HG03469 (cell line): ENCODE measurements around the gene NR2F1-AS1.

Source experiments
- ATAC-seq: cut with Tn5 transposase; IDR thresholded peaks from one replicate; pipeline ENCODE4 v1.9.1; 2021; ENCODE audit warnings: mild to moderate bottlenecking, moderate library complexity, moderate number of reproducible peaks; ENCODE audit not compliant: unreplicated experiment

NR2F1-AS1 gene

DNA sequence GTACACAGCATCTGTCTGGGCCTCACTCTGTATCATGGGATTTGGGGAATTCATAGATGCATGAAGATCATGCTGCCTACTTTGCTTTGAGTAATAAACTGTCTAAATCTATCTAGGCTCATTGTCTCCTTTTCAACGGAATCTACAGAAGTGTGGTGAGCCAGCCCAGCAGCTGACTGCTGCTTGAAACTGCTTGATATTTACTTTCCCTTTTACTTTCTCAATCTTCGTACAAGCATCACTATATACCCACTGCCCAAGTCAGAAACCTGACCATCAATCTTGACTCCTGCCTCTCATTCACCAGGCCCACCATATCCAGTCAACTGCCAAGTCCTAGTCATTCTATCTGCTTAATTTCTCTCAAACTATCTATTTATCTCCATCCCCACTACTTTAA, 142.9 kb downstream of the NR2F1-AS1 start:
- ATAC-seq = no peak

DNA sequence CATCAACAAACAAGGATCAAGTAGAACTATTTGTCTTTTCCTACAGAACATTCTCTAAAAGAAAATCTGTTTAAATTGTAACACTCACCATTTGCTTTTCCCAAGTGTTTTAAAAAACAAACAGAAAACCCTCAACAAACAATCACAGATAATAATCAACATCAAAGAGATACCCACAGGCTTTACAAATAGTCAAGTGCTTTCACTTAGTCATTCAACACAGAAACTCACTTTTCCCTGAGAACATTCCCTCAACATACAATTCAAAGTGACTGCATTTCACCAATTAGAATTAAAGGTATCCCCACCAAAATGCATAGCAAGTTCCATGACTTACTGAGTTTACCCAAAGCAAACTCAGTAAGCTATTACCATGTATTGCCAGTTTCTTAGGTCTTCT, 144.9 kb downstream of the NR2F1-AS1 start:
- no peak for ATAC-seq

DNA sequence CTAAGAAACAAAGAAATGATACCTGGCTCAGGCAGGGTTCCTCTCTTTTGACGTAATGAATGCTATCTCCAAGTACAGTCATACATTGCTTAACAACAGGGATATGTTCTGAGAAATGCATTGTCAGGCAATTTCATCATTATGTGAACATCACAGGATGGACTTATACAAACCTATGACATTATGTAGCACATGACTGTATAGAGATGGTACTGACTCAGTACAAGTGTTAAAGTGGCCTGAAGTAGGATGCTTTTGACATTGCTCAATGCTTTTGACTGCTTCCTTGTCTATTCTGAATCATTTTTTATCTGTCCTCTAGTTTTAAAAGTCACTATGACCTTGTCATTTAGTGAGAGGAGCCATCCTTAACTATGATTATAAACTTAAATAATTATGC, 147.6 kb downstream of the NR2F1-AS1 start:
- ATAC-seq = no peak

DNA sequence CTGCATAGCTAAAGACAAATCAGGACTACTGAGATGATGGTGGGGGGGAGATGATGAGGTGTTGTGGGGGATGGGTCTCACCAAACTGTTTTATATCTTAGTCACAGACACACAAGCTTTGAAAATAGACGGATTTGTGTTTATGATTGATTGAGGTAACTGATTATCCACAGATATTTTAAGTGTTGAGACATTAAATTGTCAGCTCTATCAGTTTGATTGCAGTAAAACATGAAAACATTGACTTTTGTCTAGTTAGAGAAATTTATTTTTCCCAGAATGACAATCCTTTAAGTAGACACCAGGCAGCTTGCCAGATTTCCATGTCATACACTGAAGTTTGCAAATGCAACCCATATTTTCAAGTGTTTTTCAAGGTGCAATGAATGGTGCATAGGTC, 149.8 kb downstream of the NR2F1-AS1 start:
- no peak for ATAC-seq

- no peak for ATAC-seq
Measured at GRCh38 chr5:93430673-93431199, 150.3 kb downstream of the NR2F1-AS1 start.

GRCh38 chr5:93430118-93430517, 150.9 kb downstream of the NR2F1-AS1 start:
- no peak for ATAC-seq

DNA sequence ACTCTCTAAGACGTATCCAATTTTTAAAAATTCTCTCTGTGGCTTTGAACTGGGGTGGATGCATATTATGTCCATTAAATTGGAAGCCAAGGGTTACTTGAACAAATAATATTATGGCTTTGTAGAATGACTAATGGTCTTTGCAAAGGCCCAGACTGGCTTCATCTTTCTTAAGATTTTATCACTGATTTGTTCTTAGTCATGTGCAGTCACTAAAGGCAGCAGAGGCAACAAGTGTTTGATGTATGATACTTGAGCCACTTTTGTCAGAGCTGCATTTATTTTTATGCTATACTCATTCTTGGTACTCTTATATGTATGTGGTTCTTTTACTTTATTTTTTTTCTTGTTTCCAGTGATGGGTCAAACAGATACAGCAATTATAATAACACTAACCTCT, 152.2 kb downstream of the NR2F1-AS1 start:
- ATAC-seq = no peak

GRCh38 chr5:93427316-93427715, 153.7 kb downstream of the NR2F1-AS1 start:
- no peak for ATAC-seq

GRCh38 chr5:93425096-93425495, 155.9 kb downstream of the NR2F1-AS1 start:
- ATAC-seq = no peak

DNA sequence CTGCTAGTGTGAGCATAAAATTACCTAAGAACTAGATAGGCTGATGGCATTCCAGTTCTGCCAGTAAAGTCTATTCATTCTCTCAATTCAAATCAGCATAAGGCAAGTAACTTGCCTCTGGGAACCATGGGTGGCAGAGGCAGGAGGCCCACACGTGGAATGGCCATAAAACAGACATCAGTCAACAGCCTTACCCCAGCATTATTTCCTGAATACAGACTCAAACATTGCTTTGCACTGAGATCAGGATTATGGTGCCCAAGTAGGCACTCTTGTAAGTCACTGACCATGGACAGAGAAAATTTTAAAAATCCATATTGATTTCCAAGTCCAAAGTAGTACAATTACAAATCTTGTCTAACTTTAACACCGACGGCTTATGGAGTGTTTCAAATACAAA, 157.7 kb downstream of the NR2F1-AS1 start:
- no peak for ATAC-seq

DNA sequence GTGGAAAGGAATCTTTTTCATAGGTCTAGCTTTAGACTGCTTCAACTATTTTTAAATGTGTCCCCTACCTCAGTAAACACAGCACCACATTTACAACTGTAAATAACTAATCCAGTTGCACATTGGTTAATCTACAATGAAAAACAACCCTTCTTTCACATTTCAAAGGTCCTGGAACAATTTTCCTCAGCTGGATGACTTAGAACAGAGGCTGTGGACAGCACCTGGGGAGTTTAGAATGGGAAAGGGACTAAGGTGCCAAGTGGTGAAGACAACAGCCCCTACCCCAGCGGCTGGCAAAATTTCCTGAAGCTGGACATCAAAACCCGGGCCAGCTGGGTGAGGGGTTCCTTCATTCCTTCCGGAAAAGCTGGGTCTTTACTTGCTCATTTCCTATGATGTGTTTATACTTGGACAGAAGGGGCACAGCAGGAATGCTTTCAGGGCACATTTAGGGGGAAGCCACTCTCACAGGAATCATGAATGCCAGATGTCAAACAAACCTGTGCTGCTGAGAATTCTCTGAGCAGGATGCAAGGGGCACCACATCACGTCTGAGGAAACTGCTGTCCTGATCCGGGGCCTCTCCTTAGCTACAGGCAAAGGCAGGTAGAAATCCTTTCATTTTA, 158.3 kb downstream of the NR2F1-AS1 start:
- no peak for ATAC-seq

- ATAC-seq = no peak
Measured at GRCh38 chr5:93421987-93422401, 159.0 kb downstream of the NR2F1-AS1 start.

DNA sequence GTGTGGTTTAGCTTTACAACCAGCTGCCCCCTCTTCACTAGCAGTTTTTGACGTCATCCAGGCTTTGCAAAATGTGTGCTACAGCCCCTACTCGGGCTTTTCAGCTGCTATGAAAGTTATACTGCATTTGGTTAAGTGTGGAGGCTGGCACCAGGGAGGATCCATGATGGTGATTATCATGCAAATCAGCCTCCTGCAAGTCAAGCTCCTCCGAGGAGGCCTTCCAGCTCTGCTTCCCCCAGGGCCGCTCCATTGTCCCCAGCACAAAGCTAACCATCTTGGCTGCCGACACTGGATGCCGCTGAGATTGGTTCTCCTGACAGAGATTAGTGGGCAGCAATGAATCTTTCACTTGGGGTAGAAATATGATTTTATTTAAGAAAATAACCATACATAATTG, 159.6 kb downstream of the NR2F1-AS1 start:
- ATAC-seq = no peak

- no peak for ATAC-seq
Measured at GRCh38 chr5:93417490-93417889, 163.5 kb downstream of the NR2F1-AS1 start.

- ATAC-seq = no peak
Measured at GRCh38 chr5:93415819-93416218, 165.2 kb downstream of the NR2F1-AS1 start.

- no peak for ATAC-seq
Measured at GRCh38 chr5:93411716-93412115, 169.3 kb downstream of the NR2F1-AS1 start.

- ATAC-seq = no peak
Measured at GRCh38 chr5:93409691-93410090, 171.3 kb downstream of the NR2F1-AS1 start.

DNA sequence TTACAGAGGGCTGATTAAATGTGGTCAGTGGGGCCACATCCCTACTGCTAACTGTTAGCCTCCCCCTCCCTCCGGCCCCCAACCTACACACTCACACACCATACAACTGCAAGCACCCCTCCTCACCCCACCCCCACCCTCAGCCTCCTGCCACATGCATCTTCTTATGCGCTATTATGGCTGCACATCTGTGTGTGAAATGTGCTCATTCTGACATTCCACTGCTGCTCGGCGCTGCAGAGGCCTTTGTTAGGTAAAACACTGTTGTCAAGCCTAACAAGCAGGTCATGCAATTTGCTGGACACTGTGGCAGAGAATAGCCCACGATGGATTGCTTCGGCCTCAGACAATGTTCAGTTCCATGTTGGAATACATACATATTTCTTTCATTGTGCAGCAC, 173.6 kb downstream of the NR2F1-AS1 start:
- ATAC-seq = no peak

DNA sequence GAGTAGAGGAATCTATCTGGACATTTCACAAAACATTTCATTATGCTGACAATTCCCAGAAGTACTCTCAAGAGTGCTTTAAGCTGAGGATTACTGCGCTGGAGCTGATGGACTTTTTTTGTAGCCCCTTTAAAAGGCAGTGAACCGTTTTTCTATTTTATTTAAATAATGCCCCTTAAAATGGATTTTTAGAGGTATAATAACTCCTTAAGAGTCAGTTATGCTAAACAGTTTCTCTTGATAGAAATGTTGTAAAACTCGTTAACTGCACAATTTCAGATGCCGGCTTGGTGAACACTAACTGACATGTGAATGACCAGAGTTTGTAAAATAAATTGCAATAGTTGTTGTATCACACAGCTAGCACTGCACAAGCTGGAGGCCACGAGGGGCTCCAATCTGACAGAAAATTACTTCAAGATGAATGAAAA, 174.0 kb downstream of the NR2F1-AS1 start:
- ATAC-seq = no peak

DNA sequence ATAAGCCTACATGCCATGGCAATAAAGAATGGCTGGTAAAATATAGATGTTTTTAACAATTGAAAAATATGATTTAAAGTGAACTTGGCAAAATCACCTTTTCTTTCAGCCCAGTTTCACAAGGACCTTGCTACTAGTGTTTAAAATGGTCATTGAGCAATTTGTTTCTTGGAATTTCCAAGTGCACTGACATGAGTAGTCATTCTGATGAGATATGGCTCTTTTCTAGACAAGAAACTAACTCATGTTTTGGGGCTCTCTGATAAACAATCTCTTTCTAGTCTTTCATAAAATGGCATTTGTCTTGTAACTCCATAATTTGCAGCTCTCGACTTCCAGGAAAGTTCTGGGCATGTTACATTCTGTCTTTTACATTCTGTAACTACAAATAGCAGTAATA, 176.8 kb downstream of the NR2F1-AS1 start:
- ATAC-seq = no peak

- ATAC-seq = no peak
Measured at GRCh38 chr5:93403141-93403928, 177.7 kb downstream of the NR2F1-AS1 start.

DNA sequence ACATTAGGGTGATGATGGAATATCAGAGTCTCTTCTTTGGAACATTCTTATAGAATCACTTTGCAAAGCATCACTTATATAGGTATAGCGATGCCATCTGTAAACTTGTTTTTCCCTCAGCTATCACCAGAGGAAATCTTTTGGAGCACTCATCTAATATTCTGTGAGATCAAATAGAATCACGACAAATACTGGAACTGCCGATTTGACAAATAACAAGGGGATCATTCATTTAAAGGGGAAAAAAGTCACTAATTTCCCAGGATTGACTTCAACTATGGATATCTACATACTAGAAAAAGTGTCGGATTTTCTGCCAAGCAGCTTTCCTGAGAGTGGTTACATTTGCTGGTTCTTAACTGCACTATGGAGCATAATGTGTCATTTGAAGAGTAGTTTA, 178.6 kb downstream of the NR2F1-AS1 start:
- ATAC-seq = no peak
